Suprapubic skin (tissue), 4 donors: ENCODE data around the gene CTF1. TPM values are rescaled to one million over a fixed set of nuclear protein-coding genes. Genes with fewer than 3 reads are reported as not detected.

Experiments
- DNase-seq, 2 donors: peaks; one replicate each; pipeline ENCODE4 v3.0.0-alpha.2; 2019; ENCODE audit warnings: low spot score in 2 of 2
- H3K27ac ChIP-seq: fragments of 200-600 bp; sonication (generic); one replicate; pipeline ENCODE4 v1.5.1; 2019
- H3K27me3 ChIP-seq: fragments of 200-600 bp; sonication (generic); one replicate; pipeline ENCODE4 v1.5.1; 2019
- H3K36me3 ChIP-seq: fragments of 200-600 bp; sonication (generic); one replicate; pipeline ENCODE4 v1.5.1; 2019
- H3K4me1 ChIP-seq: fragments of 200-600 bp; sonication (generic); one replicate; pipeline ENCODE4 v1.5.1; 2019
- H3K4me3 ChIP-seq: fragments of 200-600 bp; sonication (generic); one replicate; pipeline ENCODE4 v1.5.1; 2019; ENCODE audit warnings: mild to moderate bottlenecking
- H3K9me3 ChIP-seq: fragments of 200-600 bp; sonication (generic); one replicate; pipeline ENCODE4 v1.5.1; 2019
- CTCF ChIP-seq, 2 donors: fragments of 200-600 bp in 1 of 2; fragments of 450-650 bp in 1 of 2; sonication (generic) in 1 of 2; IDR thresholded peaks; one replicate each; pipeline ENCODE4 v1.5.1; 2016 to 2019; ENCODE audit warnings: antibody characterized with exemption in 2 of 2, mild to moderate bottlenecking in 1 of 2, moderate library complexity in 1 of 2
- EP300 ChIP-seq: sonication (generic); formaldehyde crosslinking; IDR thresholded peaks from one replicate; pipeline ENCODE4 v1.6.1; 2017; ENCODE audit warnings: antibody characterized with exemption
- POLR2A ChIP-seq, 2 donors: fragments of 450-650 bp; IDR thresholded peaks; one replicate each; pipeline ENCODE4 v1.6.1; 2017; ENCODE audit warnings: antibody characterized with exemption in 2 of 2, mild to moderate bottlenecking in 2 of 2, moderate library complexity in 2 of 2
- POLR2AphosphoS5 ChIP-seq, 3 donors: sonication (generic); formaldehyde crosslinking; IDR thresholded peaks; one replicate each; pipeline ENCODE4 v1.6.1; 2017; ENCODE audit warnings: antibody characterized with exemption in 3 of 3
- WGBS: methylation state at CpG from one replicate; pipeline ENCODE4 v1.1.5; 2018; 5-methylcytosine and 5-hydroxymethylcytosine counted together
- total RNA-seq, 4 donors: library from RNA; depleted of rRNA; stranded (reverse); fragments of >200 nt; gene quantifications; one replicate each; pipeline ENCODE4 v1.1.0, GENCODE V29; 2016

The CTF1 gene
- total RNA-seq, 4 donors from 2014 or later: 0.30 to 1.3 (median 0.71) TPM

GRCh38 chr16:30894540-30895368 lies 1.7 kb upstream of the CTF1 start:
- Histone ChIP-seq H3K36me3 (peaks cover 15% of the 10 kb centered on the region), H3K4me3 (peak overlapping the region; percentile 79), H3K4me1 (peaks cover 48% of the 10 kb centered on the region), H3K27me3 (no peaks in the 10 kb centered on the region), H3K9me3 (no peaks in the 10 kb centered on the region), H3K27ac (peak overlapping the region; percentile 92)
- 22% methylated on average over 16 of the region's 16 CpGs for WGBS
- no peak for DNase-seq
- TF ChIP-seq POLR2AphosphoS5 (IDR thresholded peaks at IDR 0.05): no peak
- no peak for TF ChIP-seq CTCF (IDR thresholded peaks at IDR 0.05)
- TF ChIP-seq POLR2A (IDR thresholded peaks at IDR 0.05): no peak

GRCh38 chr16:30895627-30896260 lies 670 bp upstream of the CTF1 start:
- no peak for DNase-seq
- no peaks in the 10 kb centered on the region for H3K9me3 ChIP-seq
- H3K27ac ChIP-seq: peak overlapping the region; percentile 92
- peaks cover 48% of the 10 kb centered on the region for H3K4me1 ChIP-seq
- 45% methylated on average over 31 of the region's 32 CpGs for WGBS
- no peak for TF ChIP-seq POLR2AphosphoS5 (IDR thresholded peaks at IDR 0.05)
- no peaks in the 10 kb centered on the region for H3K27me3 ChIP-seq
- peaks cover 10% of the 10 kb centered on the region for H3K36me3 ChIP-seq
- H3K4me3 ChIP-seq: peak overlapping the region; percentile 51

GRCh38 chr16:30896889-30897733 lies 697 bp downstream of the CTF1 start:
- Histone ChIP-seq H3K9me3 (no peaks in the 10 kb centered on the region), H3K4me3 (peak overlapping the region; percentile 51), H3K27ac (peak overlapping the region; percentile 92), H3K27me3 (no peaks in the 10 kb centered on the region), H3K4me1 (peaks cover 56% of the 10 kb centered on the region), H3K36me3 (no peaks in the 10 kb centered on the region)
- 20% methylated on average over 24 of the region's 31 CpGs for WGBS
- peak; percentile 93 to 96 for DNase-seq
- TF ChIP-seq CTCF (IDR thresholded peaks at IDR 0.05) (no peak), POLR2A (IDR thresholded peaks at IDR 0.05) (no peak), EP300 (no peak)

- Histone ChIP-seq H3K4me3 (no peak overlapping the region), H3K4me1 (peaks cover 53% of the 10 kb centered on the region), H3K27me3 (no peaks in the 10 kb centered on the region), H3K27ac (no peak overlapping the region), H3K36me3 (no peaks in the 10 kb centered on the region), H3K9me3 (no peaks in the 10 kb centered on the region)
- 79% methylated on average over 2 of the region's 2 CpGs for WGBS
- TF ChIP-seq CTCF (IDR thresholded peaks at IDR 0.05): no peak
- no peak for DNase-seq
These were observed 3.4 kb downstream of the CTF1 start for GRCh38 chr16:30899794-30900193.

GRCh38 chr16:30900588-30900987 lies 4.2 kb downstream of the CTF1 start:
- Histone ChIP-seq H3K27ac (no peak overlapping the region), H3K36me3 (no peaks in the 10 kb centered on the region), H3K4me3 (no peak overlapping the region), H3K4me1 (peaks cover 45% of the 10 kb centered on the region), H3K9me3 (no peaks in the 10 kb centered on the region), H3K27me3 (no peaks in the 10 kb centered on the region)
- no peak for DNase-seq
- TF ChIP-seq CTCF (IDR thresholded peaks at IDR 0.05) (no peak), POLR2AphosphoS5 (IDR thresholded peaks at IDR 0.05) (no peak), POLR2A (IDR thresholded peaks at IDR 0.05) (no peak), EP300 (no peak)
- WGBS: 95% methylated on average over 5 of the region's 5 CpGs
